A549 (cell line): ENCODE results near the gene PRUNE2. TPM values are rescaled to one million over a fixed set of nuclear protein-coding genes. Genes with fewer than 3 reads are reported as not detected.

Source experiments
- ATAC-seq, 2 experiments: fragments of 200-7000 bp in 1 of 2; fragments of >200 bp in 1 of 2; cut with Nextera tagmentation in 1 of 2; cut with Tn5 transposase in 1 of 2; 3 replicates each; pipeline versions ENCODE4 v1.8.0 to v1.9.1; 2018 to 2020; ENCODE audit warnings: mild to moderate bottlenecking in 1 of 2, moderate library complexity in 1 of 2
- CTCF ChIA-PET: fragments of 300-600 bp; sonication (Branson Sonifier 250); formaldehyde crosslinking; extraction: SDS; loops from one replicate; lab custom pipeline; 2021; ENCODE audit warnings: antibody characterized with exemption, inconsistent platforms; lab: Yijun Ruan, JAX
- POLR2A ChIA-PET: fragments of 350-600 bp; formaldehyde crosslinking; extraction: SDS; loops from one replicate; lab custom pipeline; 2021; ENCODE audit warnings: antibody characterized with exemption, inconsistent platforms; lab: Yijun Ruan, JAX
- DNase-seq, 2 experiments: peaks; one replicate each; pipeline versions ENCODE4 v3.0.0 to v3.0.0-alpha.2; 2011 to 2016; ENCODE audit warnings: low read depth in 1 of 2, low spot score in 1 of 2
- FAIRE-seq: peaks from 2 replicates; lab custom pipeline; 2011; peaks lifted over from hg19 to GRCh38; lab: Jason Lieb, UNC
- H3K27ac ChIP-seq, 2 experiments: fragments of >200 bp; sonication (Bioruptor Twin); formaldehyde crosslinking; 3 replicates each; pipeline ENCODE4 v1.5.1; 2016 to 2017
- H3K4me1 ChIP-seq: fragments of >200 bp; sonication (Bioruptor Twin); formaldehyde crosslinking; 3 replicates; pipeline ENCODE4 v1.6.1; 2016
- H3K4me2 ChIP-seq: fragments of >200 bp; sonication (Bioruptor Twin); formaldehyde crosslinking; 3 replicates; pipeline ENCODE4 v1.6.1; 2016
- H3K4me3 ChIP-seq: fragments of >200 bp; sonication (Bioruptor Twin); formaldehyde crosslinking; 3 replicates; pipeline ENCODE4 v1.5.1; 2016
- H3K9me3 ChIP-seq: fragments of >200 bp; sonication (Bioruptor Twin); formaldehyde crosslinking; 3 replicates; pipeline ENCODE4 v1.6.1; 2016
- BHLHE40 ChIP-seq: IDR thresholded peaks from 2 replicates; pipeline ENCODE4 v1.6.1; 2012; ENCODE audit warnings: low read depth, low read length, inconsistent platforms
- CBX2 ChIP-seq: fragments of 200-600 bp; sonication (generic); IDR thresholded peaks from 2 replicates; pipeline ENCODE4 v1.6.1; 2016; ENCODE audit warnings: low read depth, mild to moderate bottlenecking, borderline replicate concordance
- CEBPB ChIP-seq, 2 experiments: fragments of >200 bp in 1 of 2; sonication (Bioruptor Twin) in 1 of 2; formaldehyde crosslinking in 1 of 2; IDR thresholded peaks; 2 replicates each; pipeline ENCODE4 v1.6.1; 2012 to 2016
- CHD2 ChIP-seq: fragments of 150-350 bp; IDR thresholded peaks from 2 replicates; pipeline ENCODE4 v1.6.1; 2014; ENCODE audit warnings: low read length; ENCODE audit not compliant: partially characterized antibody
- E2F6 ChIP-seq: IDR thresholded peaks from 2 replicates; pipeline ENCODE4 v1.6.1; 2012; ENCODE audit warnings: low read depth, borderline replicate concordance
- ESRRA ChIP-seq: fragments of 150-350 bp; IDR thresholded peaks from 2 replicates; pipeline ENCODE4 v1.6.1; 2014; ENCODE audit warnings: mild to moderate bottlenecking, low read length, borderline replicate concordance
- FOSB ChIP-seq: fragments of 250-450 bp; sonication (Bioruptor Pico); IDR thresholded peaks from 2 replicates; pipeline ENCODE4 v1.5.0; 2020; ENCODE audit warnings: mild to moderate bottlenecking, moderate library complexity
- GATA3 ChIP-seq: IDR thresholded peaks from 2 replicates; pipeline ENCODE4 v1.6.1; 2012; ENCODE audit warnings: borderline replicate concordance
- HDAC2 ChIP-seq: fragments of 200-600 bp; sonication (generic); IDR thresholded peaks from 2 replicates; pipeline ENCODE4 v1.6.1; 2016
- HEYL ChIP-seq: fragments of 250-450 bp; sonication (Bioruptor Pico); IDR thresholded peaks from 2 replicates; pipeline ENCODE4 v1.8.0; 2021; ENCODE audit warnings: mild to moderate bottlenecking, moderate library complexity
- HOXA7 ChIP-seq: fragments of 250-450 bp; sonication (Bioruptor Pico); IDR thresholded peaks from 2 replicates; pipeline ENCODE4 v1.5.0; 2020; ENCODE audit warnings: mild to moderate bottlenecking, moderate library complexity
- HOXB5 ChIP-seq: fragments of 250-450 bp; sonication (Bioruptor Pico); IDR thresholded peaks from 2 replicates; pipeline ENCODE4 v1.5.0; 2020; ENCODE audit warnings: mild to moderate bottlenecking, moderate library complexity
- NFE2L2 ChIP-seq: fragments of 150-350 bp; conservative IDR thresholded peaks from 2 replicates; pipeline ENCODE4 v1.6.1; 2014; ENCODE audit warnings: low read length
- NR3C1 ChIP-seq: fragments of >200 bp; sonication (Bioruptor Twin); formaldehyde crosslinking; IDR thresholded peaks from 3 replicates; pipeline ENCODE4 v1.6.1; 2017
- PHF8 ChIP-seq: fragments of 200-600 bp; sonication (generic); IDR thresholded peaks from 2 replicates; pipeline ENCODE4 v1.6.1; 2016; ENCODE audit warnings: low read depth, mild to moderate bottlenecking, antibody characterized with exemption, moderate library complexity, borderline replicate concordance
- POLR2A ChIP-seq: IDR thresholded peaks from 2 replicates; pipeline ENCODE4 v1.6.1; 2012; ENCODE audit warnings: mild to moderate bottlenecking, low read length
- RFX5 ChIP-seq: fragments of 450-650 bp; IDR thresholded peaks from 2 replicates; pipeline ENCODE4 v1.7.1; 2014; ENCODE audit warnings: antibody characterized with exemption, mild to moderate bottlenecking, moderate library complexity
- RNF2 ChIP-seq: fragments of 200-600 bp; sonication (generic); IDR thresholded peaks from 2 replicates; pipeline ENCODE4 v1.6.1; 2016; ENCODE audit warnings: low read depth, mild to moderate bottlenecking, antibody characterized with exemption, moderate library complexity, borderline replicate concordance
- SMC3 ChIP-seq: fragments of >200 bp; sonication (Bioruptor Twin); formaldehyde crosslinking; IDR thresholded peaks from 3 replicates; pipeline ENCODE4 v1.6.1; 2018; ENCODE audit warnings: inconsistent platforms
- SREBF2 ChIP-seq: fragments of 450-650 bp; IDR thresholded peaks from 2 replicates; pipeline ENCODE4 v1.6.1; 2014; ENCODE audit warnings: mild to moderate bottlenecking, moderate library complexity
- TFCP2L1 ChIP-seq: fragments of 250-450 bp; sonication (Bioruptor Pico); IDR thresholded peaks from 2 replicates; pipeline ENCODE4 v1.5.0; 2021; ENCODE audit warnings: mild to moderate bottlenecking
- TP53 ChIP-seq: fragments of 250-450 bp; sonication (Bioruptor Pico); IDR thresholded peaks from 2 replicates; pipeline ENCODE4 v1.5.0; 2021; ENCODE audit warnings: mild to moderate bottlenecking, moderate library complexity
- WGBS: methylation state at CpG from one replicate; pipeline ENCODE4 v1.1.6; 2017; ENCODE audit errors: missing lambda C conversion rate; 5-methylcytosine and 5-hydroxymethylcytosine counted together
- polyA plus RNA-seq, 4 experiments: library from polyadenylated mRNA; depleted of rRNA in 3 of 4; stranded (reverse); fragments of >200 nt; fragmentation: RNase III in 1 of 4; extraction: RNeasy Plus Mini Kit Qiagen cat#74134 plus additional on column Dnase treatment in 1 of 4; gene quantifications; 2 replicates in 3 of 4; 3 replicates in 1 of 4; pipeline ENCODE4 v1.2.3, GENCODE V29; 2011 to 2017
- TF ChIP-seq, protein P1 (sequence below): fragments of 200-600 bp; sonication (generic); IDR thresholded peaks from 2 replicates; pipeline ENCODE4 v1.6.1; 2016; ENCODE audit warnings: antibody characterized with exemption, mild to moderate bottlenecking, moderate library complexity

PRUNE2 gene
- polyA plus RNA-seq, 2 of the 4 experiments (the other 2 are of a cell fraction) = 0.04 TPM; not detected in 1

DNA sequence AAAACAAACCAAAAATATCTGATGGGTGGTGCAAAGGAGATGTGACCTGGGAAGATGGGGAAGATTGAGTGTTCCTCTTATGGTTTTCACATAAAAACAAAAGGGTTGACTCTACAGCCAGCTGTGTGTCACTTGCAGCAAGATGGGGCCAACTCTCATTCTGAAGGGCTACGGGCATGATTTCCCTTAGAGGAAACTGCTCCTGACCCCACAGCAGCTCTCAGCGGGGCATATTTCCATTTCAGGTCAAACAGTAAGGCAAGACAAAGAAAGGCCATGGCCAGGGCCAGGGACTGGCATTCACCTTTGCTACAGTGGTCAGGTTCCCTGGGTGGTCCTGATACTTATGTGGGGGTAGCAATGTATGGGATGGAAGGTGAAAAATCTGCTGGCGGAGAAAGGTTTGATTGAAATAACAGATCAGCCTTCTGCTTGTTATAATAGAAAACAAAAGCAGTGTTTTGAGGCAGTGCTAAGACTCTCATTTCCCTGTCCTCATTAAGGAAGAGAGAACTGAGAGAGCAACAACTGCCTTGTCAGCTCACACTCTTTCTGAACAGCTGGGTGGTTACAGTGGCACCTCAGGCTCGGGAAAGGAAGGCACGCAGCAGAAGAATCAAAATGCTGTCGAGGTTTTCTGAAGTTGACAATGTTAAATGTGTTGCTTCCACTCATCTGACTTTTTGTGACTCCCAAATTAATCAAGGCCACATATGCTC, 262.4 kb downstream of the PRUNE2 start:
- Histone ChIP-seq H3K27ac (no peak overlapping the region), H3K4me2 (no peak overlapping the region), H3K9me3 (no peaks in the 10 kb centered on the region), H3K4me3 (no peak overlapping the region), H3K4me1 (no peaks in the 10 kb centered on the region)
- WGBS = 30% methylated on average over 6 of the region's 6 CpGs
- POLR2A ChIA-PET = no interaction called here
- ATAC-seq (no peak), FAIRE-seq (no peak), DNase-seq (no peak)
- CTCF ChIA-PET = interaction anchor here (0.9 to 2.3 kb wide), 4 partner anchors 8 to 195 kb away, joined by 3 to 8 read pairs (median 5); no protein-coding TSS in a partner anchor
- TF ChIP-seq SMC3 = no peak
- TF ChIP-seq CBX2 = no peak
- TF ChIP-seq, protein P1, sequence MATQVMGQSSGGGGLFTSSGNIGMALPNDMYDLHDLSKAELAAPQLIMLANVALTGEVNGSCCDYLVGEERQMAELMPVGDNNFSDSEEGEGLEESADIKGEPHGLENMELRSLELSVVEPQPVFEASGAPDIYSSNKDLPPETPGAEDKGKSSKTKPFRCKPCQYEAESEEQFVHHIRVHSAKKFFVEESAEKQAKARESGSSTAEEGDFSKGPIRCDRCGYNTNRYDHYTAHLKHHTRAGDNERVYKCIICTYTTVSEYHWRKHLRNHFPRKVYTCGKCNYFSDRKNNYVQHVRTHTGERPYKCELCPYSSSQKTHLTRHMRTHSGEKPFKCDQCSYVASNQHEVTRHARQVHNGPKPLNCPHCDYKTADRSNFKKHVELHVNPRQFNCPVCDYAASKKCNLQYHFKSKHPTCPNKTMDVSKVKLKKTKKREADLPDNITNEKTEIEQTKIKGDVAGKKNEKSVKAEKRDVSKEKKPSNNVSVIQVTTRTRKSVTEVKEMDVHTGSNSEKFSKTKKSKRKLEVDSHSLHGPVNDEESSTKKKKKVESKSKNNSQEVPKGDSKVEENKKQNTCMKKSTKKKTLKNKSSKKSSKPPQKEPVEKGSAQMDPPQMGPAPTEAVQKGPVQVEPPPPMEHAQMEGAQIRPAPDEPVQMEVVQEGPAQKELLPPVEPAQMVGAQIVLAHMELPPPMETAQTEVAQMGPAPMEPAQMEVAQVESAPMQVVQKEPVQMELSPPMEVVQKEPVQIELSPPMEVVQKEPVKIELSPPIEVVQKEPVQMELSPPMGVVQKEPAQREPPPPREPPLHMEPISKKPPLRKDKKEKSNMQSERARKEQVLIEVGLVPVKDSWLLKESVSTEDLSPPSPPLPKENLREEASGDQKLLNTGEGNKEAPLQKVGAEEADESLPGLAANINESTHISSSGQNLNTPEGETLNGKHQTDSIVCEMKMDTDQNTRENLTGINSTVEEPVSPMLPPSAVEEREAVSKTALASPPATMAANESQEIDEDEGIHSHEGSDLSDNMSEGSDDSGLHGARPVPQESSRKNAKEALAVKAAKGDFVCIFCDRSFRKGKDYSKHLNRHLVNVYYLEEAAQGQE = no peak
- TF ChIP-seq ESRRA = no peak
- TF ChIP-seq PHF8 = no peak
- no peak for TF ChIP-seq HOXB5 (CRISPR knock-in tag)
- no peak for TF ChIP-seq CEBPB (IDR thresholded peaks at IDR 0.05)
- TF ChIP-seq BHLHE40 = no peak
- TF ChIP-seq RFX5 = no peak
- TF ChIP-seq NR3C1 = no peak
- TF ChIP-seq POLR2A = no peak
- no peak for TF ChIP-seq HDAC2
- no peak for TF ChIP-seq HOXA7 (CRISPR knock-in tag)
- no peak for TF ChIP-seq HEYL

DNA sequence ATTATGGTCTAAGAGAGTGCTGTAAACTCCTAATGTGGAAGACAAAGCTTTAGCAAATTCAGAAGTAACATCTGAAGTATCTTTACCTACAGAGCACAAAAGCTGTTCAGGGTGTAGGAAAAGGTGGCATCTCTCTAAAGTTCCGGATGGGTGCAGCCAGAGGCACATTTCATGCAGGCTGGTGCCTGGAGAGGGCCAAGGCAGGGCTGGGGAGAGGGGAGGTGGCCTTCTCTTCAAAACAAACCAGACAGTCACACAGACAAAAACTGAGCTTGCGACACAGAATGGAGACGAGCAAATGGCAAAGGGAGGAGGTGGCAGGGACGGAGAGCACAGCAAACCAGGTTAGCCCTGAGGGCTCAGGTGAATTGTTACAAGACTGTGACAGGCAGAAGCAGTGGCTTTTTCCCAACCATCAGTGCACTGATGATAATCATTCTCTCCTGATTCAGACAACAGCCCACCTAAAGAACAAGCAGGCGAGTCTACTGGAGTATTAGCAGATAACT, 263.2 kb downstream of the PRUNE2 start:
- Histone ChIP-seq H3K4me3 (no peak overlapping the region), H3K4me1 (no peaks in the 10 kb centered on the region), H3K4me2 (no peak overlapping the region), H3K27ac (no peak overlapping the region), H3K9me3 (no peaks in the 10 kb centered on the region)
- no peak for ATAC-seq
- 54% methylated on average over 5 of the region's 5 CpGs for WGBS
- ChIA-PET POLR2A (no interaction called here), CTCF (interaction anchor here (0.8 to 2.3 kb wide), 4 partner anchors 16 to 195 kb away, joined by 3 to 8 read pairs (median 3); no protein-coding TSS in a partner anchor)
- no peak for TF ChIP-seq FOSB (CRISPR knock-in tag)
- TF ChIP-seq GATA3 = no peak
- TF ChIP-seq RFX5 = no peak
- no peak for TF ChIP-seq TFCP2L1 (CRISPR knock-in tag)
- no peak for TF ChIP-seq RNF2
- no peak for TF ChIP-seq CHD2
- TF ChIP-seq NFE2L2 = no peak
- TF ChIP-seq NR3C1 = no peak
- no peak for TF ChIP-seq TP53 (CRISPR knock-in tag)
- no peak for TF ChIP-seq E2F6
- TF ChIP-seq SREBF2 = no peak
- DNase-seq = no peak
- no peak for FAIRE-seq
